HG03045 (cell line): ENCODE data around the gene CTDSPL.
A peak's percentile ranks its signal among the peaks of the same experiment; 100 is the strongest.
"Not testable (repeated sequence)": the region's sequence is repeated elsewhere in the genome, so short reads cannot be mapped to it uniquely, and the experiment has no call there.

Source experiments
- ATAC-seq: cut with Tn5 transposase; IDR thresholded peaks from one replicate; pipeline ENCODE4 v1.9.1; 2021; ENCODE audit warnings: mild to moderate bottlenecking, moderate library complexity; ENCODE audit not compliant: unreplicated experiment

The CTDSPL gene

GRCh38 chr3:37961622-37962431 is 100.1 kb downstream of the CTDSPL start:
- no peak for ATAC-seq

- ATAC-seq = no peak
These were observed 101.3 kb downstream of the CTDSPL start for GRCh38 chr3:37963016-37963415.

- no peak for ATAC-seq
These were observed 102.0 kb downstream of the CTDSPL start for GRCh38 chr3:37963635-37964034.

GRCh38 chr3:37964146-37964545 is 102.5 kb downstream of the CTDSPL start:
- no peak for ATAC-seq

GRCh38 chr3:37964716-37965115 is 103.0 kb downstream of the CTDSPL start:
- no peak for ATAC-seq

- no peak for ATAC-seq
These were observed 105.7 kb downstream of the CTDSPL start for GRCh38 chr3:37967260-37967881.

- ATAC-seq = no peak
These were observed 106.5 kb downstream of the CTDSPL start for GRCh38 chr3:37968199-37968598.

GRCh38 chr3:37968813-37969595 is 107.3 kb downstream of the CTDSPL start:
- no peak for ATAC-seq

GRCh38 chr3:37969596-37970100 is 108.0 kb downstream of the CTDSPL start:
- no peak for ATAC-seq

- ATAC-seq = no peak
These were observed 109.1 kb downstream of the CTDSPL start for GRCh38 chr3:37970802-37971201.

- ATAC-seq = no peak
These were observed 109.8 kb downstream of the CTDSPL start for GRCh38 chr3:37971467-37971866.

GRCh38 chr3:37972056-37972455 is 110.4 kb downstream of the CTDSPL start:
- not testable (repeated sequence) for ATAC-seq

- ATAC-seq = no peak
These were observed 111.8 kb downstream of the CTDSPL start for GRCh38 chr3:37973246-37974054.

GRCh38 chr3:37974121-37975083 is 112.7 kb downstream of the CTDSPL start:
- peak; percentile 89 for ATAC-seq

- ATAC-seq = no peak
These were observed 118.1 kb downstream of the CTDSPL start for GRCh38 chr3:37979541-37980461.

- ATAC-seq = no peak
These were observed 119.0 kb downstream of the CTDSPL start for GRCh38 chr3:37980462-37981347.

GRCh38 chr3:37981348-37981664 is 119.6 kb downstream of the CTDSPL start:
- no peak for ATAC-seq

GRCh38 chr3:37982331-37982730 is 120.7 kb downstream of the CTDSPL start:
- ATAC-seq = no peak
